ENCODE measurements around the gene METTL14. TPM values are rescaled to one million over a fixed set of nuclear protein-coding genes. Genes with fewer than 3 reads are reported as not detected.
A peak's percentile ranks its signal among the peaks of the same experiment; 100 is the strongest.

Gene METTL14
- total and polyA plus RNA-seq, 2 donors: 17.2 to 36.7 TPM

- Histone ChIP-seq H3K4me1 (ENCODE audit: control insufficient read depth in 2 of 2, insufficient read depth in 2 of 2, low read length in 2 of 2) (peaks cover 2 to 4% of the 10 kb centered on the region in 2 donors), H3K27me3 (ENCODE audit: control insufficient read depth in 2 of 2, insufficient read depth in 1 of 2, low read length in 1 of 2) (no peaks in the 10 kb centered on the region), H3K9me3 (ENCODE audit: control insufficient read depth in 2 of 2, insufficient read depth in 1 of 2, low read length in 1 of 2) (no peaks in the 10 kb centered on the region), H3K4me3 (ENCODE audit: low read length in 2 of 2) (no peak overlapping the region), H3K27ac (ENCODE audit: low read depth in 1 of 2, low read length in 1 of 2) (no peak overlapping the region), H3K36me3 (ENCODE audit: control insufficient read depth in 2 of 2, insufficient read depth in 2 of 2, low read length in 1 of 2) (peaks cover 4 to 8% of the 10 kb centered on the region in 2 donors)
- no peak for DNase-seq (ENCODE audit: low read depth in 6 of 9, low spot score in 9 of 9)
- 36% methylated on average over 2 of the region's 2 CpGs for WGBS
Measured at GRCh38 chr4:118683513-118683912, 1.7 kb upstream of the METTL14 start.

- WGBS: 99% methylated on average over 2 of the region's 2 CpGs
- Histone ChIP-seq H3K36me3 (ENCODE audit: control insufficient read depth in 2 of 2, insufficient read depth in 2 of 2, low read length in 1 of 2) (peaks cover 23 to 53% of the 10 kb centered on the region in 2 donors), H3K4me1 (ENCODE audit: control insufficient read depth in 2 of 2, insufficient read depth in 2 of 2, low read length in 2 of 2) (no peaks in the 10 kb centered on the region)
Measured at GRCh38 chr4:118703118-118703517, 17.9 kb downstream of the METTL14 start.

GRCh38 chr4:118711052-118711451 is 25.9 kb downstream of the METTL14 start:
- no peaks in the 10 kb centered on the region for H3K27me3 ChIP-seq (ENCODE audit: control insufficient read depth in 2 of 2, insufficient read depth in 1 of 2, low read length in 1 of 2)
- no peak overlapping the region for H3K27ac ChIP-seq (ENCODE audit: low read depth in 1 of 2, low read length in 1 of 2)
- 97% methylated on average over 2 of the region's 2 CpGs for WGBS

More at GRCh38 chr4:118703118-118703517, 17.9 kb downstream of the METTL14 start:
- DNase-seq (ENCODE audit: low read depth in 6 of 9, low spot score in 9 of 9): no peak
- no peak overlapping the region for H3K4me3 ChIP-seq (ENCODE audit: low read length in 2 of 2)
- H3K27me3 ChIP-seq (ENCODE audit: control insufficient read depth in 2 of 2, insufficient read depth in 1 of 2, low read length in 1 of 2): no peaks in the 10 kb centered on the region
- no peak overlapping the region for H3K27ac ChIP-seq (ENCODE audit: low read depth in 1 of 2, low read length in 1 of 2)
- no peaks in the 10 kb centered on the region for H3K9me3 ChIP-seq (ENCODE audit: control insufficient read depth in 2 of 2, insufficient read depth in 1 of 2, low read length in 1 of 2)

GRCh38 chr4:118712872-118713271 is 27.7 kb downstream of the METTL14 start:
- no peaks in the 10 kb centered on the region for H3K27me3 ChIP-seq (ENCODE audit: control insufficient read depth in 2 of 2, insufficient read depth in 1 of 2, low read length in 1 of 2)
- no peaks in the 10 kb centered on the region for H3K4me1 ChIP-seq (ENCODE audit: control insufficient read depth in 2 of 2, insufficient read depth in 2 of 2, low read length in 2 of 2)
- H3K36me3 ChIP-seq (ENCODE audit: control insufficient read depth in 2 of 2, insufficient read depth in 2 of 2, low read length in 1 of 2): peaks cover 7 to 43% of the 10 kb centered on the region in 2 donors
- H3K9me3 ChIP-seq (ENCODE audit: control insufficient read depth in 2 of 2, insufficient read depth in 1 of 2, low read length in 1 of 2): no peaks in the 10 kb centered on the region
- 98% methylated on average over 1 of the region's 1 CpG for WGBS
- DNase-seq (ENCODE audit: low read depth in 6 of 9, low spot score in 9 of 9): no peak
- no peak overlapping the region for H3K4me3 ChIP-seq (ENCODE audit: low read length in 2 of 2)
- H3K27ac ChIP-seq (ENCODE audit: low read depth in 1 of 2, low read length in 1 of 2): no peak overlapping the region

More at GRCh38 chr4:118711052-118711451, 25.9 kb downstream of the METTL14 start:
- no peak overlapping the region for H3K4me3 ChIP-seq (ENCODE audit: low read length in 2 of 2)
- H3K4me1 ChIP-seq (ENCODE audit: control insufficient read depth in 2 of 2, insufficient read depth in 2 of 2, low read length in 2 of 2): no peaks in the 10 kb centered on the region
- peaks cover 12 to 48% of the 10 kb centered on the region in 2 donors for H3K36me3 ChIP-seq (ENCODE audit: control insufficient read depth in 2 of 2, insufficient read depth in 2 of 2, low read length in 1 of 2)
- no peaks in the 10 kb centered on the region for H3K9me3 ChIP-seq (ENCODE audit: control insufficient read depth in 2 of 2, insufficient read depth in 1 of 2, low read length in 1 of 2)
- no peak for DNase-seq (ENCODE audit: low read depth in 6 of 9, low spot score in 9 of 9)

- H3K27ac ChIP-seq (ENCODE audit: low read depth in 1 of 2, low read length in 1 of 2): no peak overlapping the region
- H3K9me3 ChIP-seq (ENCODE audit: control insufficient read depth in 2 of 2, insufficient read depth in 1 of 2, low read length in 1 of 2): no peaks in the 10 kb centered on the region
- DNase-seq (ENCODE audit: low read depth in 6 of 9, low spot score in 9 of 9): no peak
- no peaks in the 10 kb centered on the region for H3K4me1 ChIP-seq (ENCODE audit: control insufficient read depth in 2 of 2, insufficient read depth in 2 of 2, low read length in 2 of 2)
- H3K36me3 ChIP-seq (ENCODE audit: control insufficient read depth in 2 of 2, insufficient read depth in 2 of 2, low read length in 1 of 2): peaks cover 7 to 34% of the 10 kb centered on the region in 2 donors
- H3K4me3 ChIP-seq (ENCODE audit: low read length in 2 of 2): no peak overlapping the region
- WGBS: 97% methylated on average over 4 of the region's 4 CpGs
- no peaks in the 10 kb centered on the region for H3K27me3 ChIP-seq (ENCODE audit: control insufficient read depth in 2 of 2, insufficient read depth in 1 of 2, low read length in 1 of 2)
Measured at GRCh38 chr4:118714682-118715081, 29.5 kb downstream of the METTL14 start.

GRCh38 chr4:118716304-118716703 is 31.1 kb downstream of the METTL14 start:
- Histone ChIP-seq H3K27me3 (ENCODE audit: control insufficient read depth in 2 of 2, insufficient read depth in 1 of 2, low read length in 1 of 2) (no peaks in the 10 kb centered on the region), H3K4me1 (ENCODE audit: control insufficient read depth in 2 of 2, insufficient read depth in 2 of 2, low read length in 2 of 2) (no peaks in the 10 kb centered on the region), H3K9me3 (ENCODE audit: control insufficient read depth in 2 of 2, insufficient read depth in 1 of 2, low read length in 1 of 2) (no peaks in the 10 kb centered on the region), H3K4me3 (ENCODE audit: low read length in 2 of 2) (no peak overlapping the region), H3K36me3 (ENCODE audit: control insufficient read depth in 2 of 2, insufficient read depth in 2 of 2, low read length in 1 of 2) (peaks cover 0 to 24% of the 10 kb centered on the region in 2 donors), H3K27ac (ENCODE audit: low read depth in 1 of 2, low read length in 1 of 2) (no peak overlapping the region)
- DNase-seq (ENCODE audit: low read depth in 6 of 9, low spot score in 9 of 9): no peak
- WGBS: 92% methylated on average over 3 of the region's 3 CpGs

GRCh38 chr4:118718511-118719170 is 33.4 kb downstream of the METTL14 start:
- no peak for DNase-seq (ENCODE audit: low read depth in 6 of 9, low spot score in 9 of 9)
- H3K4me1 ChIP-seq (ENCODE audit: control insufficient read depth in 2 of 2, insufficient read depth in 2 of 2, low read length in 2 of 2): no peaks in the 10 kb centered on the region
- H3K4me3 ChIP-seq (ENCODE audit: low read length in 2 of 2): no peak overlapping the region
- no peaks in the 10 kb centered on the region for H3K9me3 ChIP-seq (ENCODE audit: control insufficient read depth in 2 of 2, insufficient read depth in 1 of 2, low read length in 1 of 2)
- peaks cover 0 to 12% of the 10 kb centered on the region in 2 donors for H3K36me3 ChIP-seq (ENCODE audit: control insufficient read depth in 2 of 2, insufficient read depth in 2 of 2, low read length in 1 of 2)
- WGBS: 96% methylated on average over 4 of the region's 4 CpGs
- H3K27me3 ChIP-seq (ENCODE audit: control insufficient read depth in 2 of 2, insufficient read depth in 1 of 2, low read length in 1 of 2): no peaks in the 10 kb centered on the region
- H3K27ac ChIP-seq (ENCODE audit: low read depth in 1 of 2, low read length in 1 of 2): peak overlapping the region in 1 of 2 donors; percentile 27

- H3K9me3 ChIP-seq (ENCODE audit: control insufficient read depth in 2 of 2, insufficient read depth in 1 of 2, low read length in 1 of 2): no peaks in the 10 kb centered on the region
- no peaks in the 10 kb centered on the region for H3K4me1 ChIP-seq (ENCODE audit: control insufficient read depth in 2 of 2, insufficient read depth in 2 of 2, low read length in 2 of 2)
- H3K4me3 ChIP-seq (ENCODE audit: low read length in 2 of 2): no peak overlapping the region
- no peaks in the 10 kb centered on the region for H3K27me3 ChIP-seq (ENCODE audit: control insufficient read depth in 2 of 2, insufficient read depth in 1 of 2, low read length in 1 of 2)
- H3K36me3 ChIP-seq (ENCODE audit: control insufficient read depth in 2 of 2, insufficient read depth in 2 of 2, low read length in 1 of 2): peaks cover 0 to 22% of the 10 kb centered on the region in 2 donors
- DNase-seq (ENCODE audit: low read depth in 6 of 9, low spot score in 9 of 9): no peak
- no peak overlapping the region for H3K27ac ChIP-seq (ENCODE audit: low read depth in 1 of 2, low read length in 1 of 2)
- WGBS: 98% methylated on average over 1 of the region's 1 CpG
Measured at GRCh38 chr4:118721752-118722151, 36.6 kb downstream of the METTL14 start.

- no peak overlapping the region for H3K27ac ChIP-seq (ENCODE audit: low read depth in 1 of 2, low read length in 1 of 2)
- H3K4me3 ChIP-seq (ENCODE audit: low read length in 2 of 2): no peak overlapping the region
- H3K9me3 ChIP-seq (ENCODE audit: control insufficient read depth in 2 of 2, insufficient read depth in 1 of 2, low read length in 1 of 2): no peaks in the 10 kb centered on the region
- WGBS: over 99% methylated on average over 3 of the region's 3 CpGs
- peaks cover 3 to 4% of the 10 kb centered on the region in 2 donors for H3K4me1 ChIP-seq (ENCODE audit: control insufficient read depth in 2 of 2, insufficient read depth in 2 of 2, low read length in 2 of 2)
- peaks cover 0 to 25% of the 10 kb centered on the region in 2 donors for H3K36me3 ChIP-seq (ENCODE audit: control insufficient read depth in 2 of 2, insufficient read depth in 2 of 2, low read length in 1 of 2)
- no peaks in the 10 kb centered on the region for H3K27me3 ChIP-seq (ENCODE audit: control insufficient read depth in 2 of 2, insufficient read depth in 1 of 2, low read length in 1 of 2)
- no peak for DNase-seq (ENCODE audit: low read depth in 6 of 9, low spot score in 9 of 9)
Measured at GRCh38 chr4:118723369-118723768, 38.2 kb downstream of the METTL14 start.
